Astrocyte of the cerebellum (primary cell): ENCODE data around the gene GLP1R.
"Not testable (repeated sequence)": the region's sequence is repeated elsewhere in the genome, so short reads cannot be mapped to it uniquely, and the experiment has no call there.

Experiments
- DNase-seq: peaks from one replicate; pipeline ENCODE4 v3.0.0-alpha.2; 2011; ENCODE audit warnings: low read depth
- H3K4me3 ChIP-seq: 2 replicates; pipeline ENCODE4 v1.5.1; 2011; ENCODE audit warnings: mild to moderate bottlenecking, low read depth, low read length, moderate library complexity
- in situ Hi-C: cut with HindIII; loops from 2 replicates; pipeline ENCODE4 v1.10.0; 2017; ENCODE audit warnings: low sequenced_read_pairs
- TF ChIP-seq, protein P1 (sequence below): IDR thresholded peaks from 2 replicates; pipeline ENCODE4 v1.5.1; 2012; ENCODE audit warnings: low read length, low read depth, moderate library complexity, mild to moderate bottlenecking; ENCODE audit errors: missing control alignments

Gene GLP1R

DNA sequence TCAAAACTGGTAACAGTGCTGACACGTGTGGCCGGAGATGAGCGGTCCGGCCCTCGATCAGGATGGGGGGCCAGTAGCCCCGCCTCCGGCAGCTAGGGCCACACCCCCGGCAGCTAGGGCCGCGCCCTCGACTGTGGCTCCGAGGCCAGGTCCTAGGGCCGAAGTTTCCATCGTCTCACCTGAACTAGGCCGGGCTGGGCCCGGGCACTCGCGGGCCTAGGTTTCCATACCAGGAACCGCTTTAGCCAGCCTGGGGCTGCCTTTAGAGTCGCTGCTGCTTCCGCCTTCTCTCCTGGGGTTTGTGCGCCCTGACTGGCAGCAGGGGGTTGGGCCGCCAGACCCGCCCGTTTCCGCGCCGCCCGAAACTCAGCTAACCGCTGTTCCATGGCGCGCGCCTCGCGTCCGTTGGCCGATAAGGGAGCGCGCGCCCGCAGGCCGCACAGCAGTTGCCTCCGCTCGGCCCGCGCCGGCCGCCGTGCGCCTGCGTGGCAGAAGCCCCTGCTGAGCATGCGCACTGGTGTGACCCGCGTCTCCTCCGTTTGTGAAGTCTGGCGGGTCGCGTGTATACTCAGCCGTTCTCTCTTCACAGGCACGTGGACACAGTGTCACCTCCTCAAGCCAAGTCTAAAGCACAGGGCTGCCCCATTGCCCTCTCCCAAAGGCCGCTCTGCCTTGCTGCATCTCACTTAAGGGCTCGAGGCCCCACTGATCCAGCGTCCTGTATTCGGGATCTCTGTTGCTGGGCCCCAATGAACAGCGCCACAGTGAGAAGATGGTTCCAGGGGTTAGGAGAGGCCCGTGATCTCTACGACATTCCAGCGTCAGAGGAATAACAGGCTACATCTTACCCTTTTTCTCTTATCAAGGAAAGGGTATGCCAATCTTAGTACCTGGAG, 66.4 kb downstream of the GLP1R start, which contains the start of gene SAYSD1:
TSS of gene SAYSD1 (minus strand) at position 483 of the 896 bp plus-strand sequence. CDS start at position 386, 97 bp downstream.
- H3K4me3 ChIP-seq = peak within 1 kb of the TSS; percentile 78
- TF ChIP-seq, protein P1, sequence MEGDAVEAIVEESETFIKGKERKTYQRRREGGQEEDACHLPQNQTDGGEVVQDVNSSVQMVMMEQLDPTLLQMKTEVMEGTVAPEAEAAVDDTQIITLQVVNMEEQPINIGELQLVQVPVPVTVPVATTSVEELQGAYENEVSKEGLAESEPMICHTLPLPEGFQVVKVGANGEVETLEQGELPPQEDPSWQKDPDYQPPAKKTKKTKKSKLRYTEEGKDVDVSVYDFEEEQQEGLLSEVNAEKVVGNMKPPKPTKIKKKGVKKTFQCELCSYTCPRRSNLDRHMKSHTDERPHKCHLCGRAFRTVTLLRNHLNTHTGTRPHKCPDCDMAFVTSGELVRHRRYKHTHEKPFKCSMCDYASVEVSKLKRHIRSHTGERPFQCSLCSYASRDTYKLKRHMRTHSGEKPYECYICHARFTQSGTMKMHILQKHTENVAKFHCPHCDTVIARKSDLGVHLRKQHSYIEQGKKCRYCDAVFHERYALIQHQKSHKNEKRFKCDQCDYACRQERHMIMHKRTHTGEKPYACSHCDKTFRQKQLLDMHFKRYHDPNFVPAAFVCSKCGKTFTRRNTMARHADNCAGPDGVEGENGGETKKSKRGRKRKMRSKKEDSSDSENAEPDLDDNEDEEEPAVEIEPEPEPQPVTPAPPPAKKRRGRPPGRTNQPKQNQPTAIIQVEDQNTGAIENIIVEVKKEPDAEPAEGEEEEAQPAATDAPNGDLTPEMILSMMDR = no peak
- in situ Hi-C loops = loop anchor here (5.0 kb wide), 1 partner anchor 67 kb away; no protein-coding TSS in a partner anchor
- peak; percentile 69 for DNase-seq

DNA sequence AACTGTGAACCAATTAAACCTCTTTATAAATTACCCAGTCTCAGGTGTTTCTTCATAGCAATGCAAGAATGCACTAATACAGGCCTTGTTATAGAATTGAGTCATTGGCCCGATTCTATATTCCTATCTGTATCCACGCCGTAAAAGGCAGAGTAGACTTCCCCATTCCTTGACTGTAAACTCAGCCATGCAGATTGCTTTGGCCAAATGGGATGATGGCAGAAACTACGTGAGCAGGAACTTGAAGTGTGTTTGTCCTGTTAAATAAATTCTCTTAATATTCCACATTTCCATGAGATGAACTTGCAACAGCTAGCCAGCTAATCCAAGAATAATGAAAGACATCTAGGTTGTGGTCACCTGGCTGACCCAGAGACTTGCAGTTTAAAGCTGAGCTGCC, 70.3 kb downstream of the GLP1R start:
- DNase-seq = no peak
- in situ Hi-C loops = no loop called here
- no peak overlapping the region for H3K4me3 ChIP-seq
- TF ChIP-seq, protein P1 = no peak

DNA sequence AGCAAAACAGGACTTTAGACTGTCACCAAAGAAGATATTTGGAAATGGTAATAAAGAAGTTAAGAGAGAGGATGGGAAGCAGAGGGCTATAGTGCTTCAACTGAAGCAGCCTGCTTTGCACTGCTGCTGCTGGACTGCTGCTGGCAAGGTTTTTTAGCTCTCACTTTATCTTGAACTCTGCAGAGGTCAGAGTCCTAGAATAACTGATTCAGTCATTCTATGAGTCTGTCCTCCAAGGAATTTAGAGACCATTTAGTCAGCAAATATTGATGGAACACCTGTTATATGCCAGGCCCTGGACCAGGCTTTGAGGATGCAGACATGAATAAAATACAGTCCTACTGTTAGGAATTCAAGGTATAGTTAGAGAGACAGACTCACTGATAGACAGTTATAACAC, 75.5 kb downstream of the GLP1R start:
- no peak overlapping the region for H3K4me3 ChIP-seq
- no peak for DNase-seq
- TF ChIP-seq, protein P1 = no peak
- in situ Hi-C loops = no loop called here

DNA sequence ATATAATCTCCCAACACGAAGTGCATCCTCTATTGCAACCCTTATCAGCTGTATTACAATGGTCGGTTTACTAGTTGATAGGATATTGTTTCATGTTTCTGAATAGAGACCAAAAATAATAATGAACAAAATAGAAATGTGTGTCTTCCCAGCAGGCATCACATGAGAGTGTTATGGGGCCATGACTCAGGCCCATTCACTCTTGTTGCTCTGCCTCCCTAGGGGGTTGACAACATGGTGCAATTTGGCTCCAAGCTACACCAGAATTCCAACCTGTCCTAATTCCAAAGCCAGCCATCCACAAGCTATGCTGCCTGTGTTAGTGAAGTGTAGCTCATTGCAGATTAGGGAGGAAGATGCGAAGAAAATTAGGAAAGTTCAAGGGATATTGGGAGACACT, 79.5 kb downstream of the GLP1R start:
- in situ Hi-C loops = no loop called here
- DNase-seq = no peak
- TF ChIP-seq, protein P1 = no peak
- no peak overlapping the region for H3K4me3 ChIP-seq

DNA sequence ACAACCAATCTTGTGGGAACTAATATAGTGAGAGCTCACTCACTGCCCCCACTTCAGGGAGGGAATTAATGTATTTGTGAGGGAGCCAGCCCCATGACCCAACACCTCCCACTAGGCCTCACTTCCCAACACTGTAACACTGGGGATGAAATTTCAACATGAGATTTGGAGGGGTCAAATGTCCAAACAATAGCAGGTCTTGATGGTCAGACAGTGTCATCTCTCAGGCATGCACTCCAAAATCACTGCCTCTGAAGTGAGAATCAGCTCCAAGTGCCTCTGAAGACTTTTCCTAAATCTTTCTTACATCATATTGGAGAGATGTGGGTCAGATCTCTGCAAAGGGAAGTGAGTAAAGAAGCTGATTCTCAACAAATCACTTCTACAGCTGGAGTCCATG, 80.3 kb downstream of the GLP1R start:
- DNase-seq = no peak
- no peak overlapping the region for H3K4me3 ChIP-seq
- TF ChIP-seq, protein P1 = no peak
- in situ Hi-C loops = no loop called here

DNA sequence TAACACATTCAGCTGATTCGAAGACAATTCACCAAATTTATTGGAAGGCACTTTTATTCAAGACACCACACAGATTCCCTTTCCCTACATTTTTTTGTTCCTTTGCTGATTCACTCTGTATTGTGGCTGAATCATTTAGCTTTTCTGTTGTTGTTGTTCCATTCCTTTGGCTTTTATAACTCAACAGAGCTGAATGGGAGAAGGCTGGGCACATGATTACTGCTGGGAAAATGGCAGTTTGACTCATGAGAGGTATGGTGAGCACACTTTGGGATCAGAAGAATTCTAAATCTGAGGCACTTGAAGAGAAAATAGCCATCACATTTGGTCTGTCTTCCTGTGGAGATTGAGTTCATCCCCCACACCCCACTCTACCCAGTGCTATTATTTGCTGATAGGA, 82.1 kb downstream of the GLP1R start:
- no peak overlapping the region for H3K4me3 ChIP-seq
- TF ChIP-seq, protein P1 = no peak
- no peak for DNase-seq
- in situ Hi-C loops = no loop called here

DNA sequence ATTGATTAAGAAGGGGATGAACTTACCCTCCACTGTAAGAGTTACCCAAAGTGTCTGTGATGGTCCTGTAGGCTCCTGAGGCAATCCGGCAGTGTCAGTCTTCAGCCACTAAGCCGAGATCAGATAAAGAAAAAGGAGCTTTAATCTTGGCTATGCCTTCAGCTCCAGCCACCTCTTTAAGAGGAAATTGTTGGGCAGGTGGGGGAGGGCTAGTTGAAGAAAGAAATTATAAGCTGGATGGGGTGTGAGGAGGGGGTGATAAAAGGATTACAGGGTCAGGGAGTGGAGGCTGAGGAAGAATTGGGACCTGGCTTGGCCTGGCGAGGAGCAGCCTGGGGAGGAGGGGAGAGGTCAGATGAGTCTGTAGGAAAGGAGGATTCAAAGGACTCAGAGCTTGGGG, 86.2 kb downstream of the GLP1R start:
- H3K4me3 ChIP-seq, DNase-seq, in situ Hi-C loops: not testable (repeated sequence)

DNA sequence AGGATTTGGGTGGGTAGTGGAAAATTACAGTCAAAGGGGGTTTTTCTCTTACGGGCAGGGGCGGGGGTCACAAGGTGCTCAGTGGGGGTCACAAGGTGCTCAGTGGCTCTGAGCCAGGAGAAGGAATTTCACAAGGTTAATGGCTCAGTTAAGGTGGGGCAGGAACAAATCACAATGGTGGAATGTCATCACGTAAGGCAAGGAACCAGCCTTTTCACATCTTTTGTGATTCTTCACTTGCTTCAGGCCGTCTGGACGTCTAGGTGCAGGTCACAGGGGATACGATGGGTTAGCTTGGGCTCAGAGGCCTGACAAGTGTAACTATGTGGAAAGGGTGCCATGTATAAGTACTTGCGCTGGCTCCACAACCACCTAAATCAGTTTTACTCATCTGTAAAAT, 87.6 kb downstream of the GLP1R start:
- in situ Hi-C loops, DNase-seq, H3K4me3 ChIP-seq: not testable (repeated sequence)
